Lung (tissue), 12 donors: ENCODE data around the gene ZNF311. TPM values are rescaled to one million over a fixed set of nuclear protein-coding genes. Genes with fewer than 3 reads are reported as not detected.

Experiments used
- ATAC-seq: fragments of 200-7000 bp; cut with Tn5 transposase; one replicate; pipeline ENCODE4 v1.9.1; 2020; ENCODE audit warnings: moderate number of reproducible peaks; ENCODE audit not compliant: insufficient read depth, low FRiP score
- DNase-seq, 3 donors: peaks; one replicate each; pipeline ENCODE4 v3.0.0-alpha.2; 2013 to 2017
- H3K27ac ChIP-seq, 2 donors: one replicate each; pipeline ENCODE4 v1.5.1; 2013; ENCODE audit warnings: mild to moderate bottlenecking in 2 of 2, moderate library complexity in 2 of 2, control low read depth in 1 of 2, inconsistent platforms in 1 of 2, low read depth in 1 of 2, low read length in 1 of 2
- H3K27me3 ChIP-seq, 3 donors: one replicate each; pipeline ENCODE4 v1.5.1; 2013; ENCODE audit warnings: low read length in 2 of 3; ENCODE audit not compliant: control insufficient read depth in 3 of 3, insufficient read depth in 3 of 3
- H3K36me3 ChIP-seq, 4 donors: one replicate each; pipeline ENCODE4 v1.5.1; 2013; ENCODE audit warnings: low read length in 4 of 4, mild to moderate bottlenecking in 1 of 4, moderate library complexity in 1 of 4; ENCODE audit not compliant: control insufficient read depth in 4 of 4, insufficient read depth in 4 of 4
- H3K4me1 ChIP-seq, 5 donors: one replicate each; pipeline ENCODE4 v1.5.1; 2013; ENCODE audit warnings: low read length in 5 of 5, mild to moderate bottlenecking in 2 of 5, moderate library complexity in 1 of 5; ENCODE audit not compliant: control insufficient read depth in 5 of 5, insufficient read depth in 5 of 5
- H3K4me3 ChIP-seq: one replicate; pipeline ENCODE4 v1.5.1; 2013; ENCODE audit warnings: mild to moderate bottlenecking, control low read depth, moderate library complexity
- H3K9ac ChIP-seq, 2 donors: one replicate each; pipeline ENCODE4 v1.5.1; 2013; ENCODE audit warnings: low read length in 2 of 2, control low read depth in 1 of 2; ENCODE audit not compliant: insufficient read depth in 1 of 2
- H3K9me3 ChIP-seq, 4 donors: one replicate each; pipeline ENCODE4 v1.5.1; 2013; ENCODE audit warnings: low read length in 3 of 4, mild to moderate bottlenecking in 1 of 4, moderate library complexity in 1 of 4; ENCODE audit not compliant: control insufficient read depth in 4 of 4, insufficient read depth in 3 of 4
- CTCF ChIP-seq: IDR thresholded peaks from 2 replicates; pipeline ENCODE4 v1.5.1; 2012; ENCODE audit warnings: mild to moderate bottlenecking; ENCODE audit errors: control extremely low read depth, extremely low read depth
- WGBS, 2 donors: extraction: QIAGEN DNeasy Blood & Tissue Kit; methylation state at CpG; one replicate each; pipeline ENCODE4 v1.1.7; 2013; 5-methylcytosine and 5-hydroxymethylcytosine counted together
- polyA plus RNA-seq, 2 donors: library from polyadenylated mRNA; stranded (reverse); fragments of 200-250 nt; gene quantifications; one replicate each; pipeline ENCODE4 v1.2.1, GENCODE V29; 2013
- total RNA-seq, 2 donors: library from RNA; depleted of rRNA in 1 of 2; stranded (reverse); fragments of >200 nt in 1 of 2; gene quantifications; one replicate each; pipeline ENCODE4 v1.2.1, GENCODE V29; 2014 to 2021
- donor health status: control.
- donor health status: control.
- donor health status: Bipolar disorder and iron deficiency.
- donor health status: healthy.
- donor health status: DM: yes; HTN: yes; CAD: no.

ZNF311 gene
- total and polyA plus RNA-seq, 4 donors: 0.42 to 3.1 (median 1.4) TPM

- Histone ChIP-seq H3K4me3 (peak overlapping the region; percentile 26), H3K27ac (no peak overlapping the region), H3K27me3 (peaks cover 0 to 25% (median 7%) of the 10 kb centered on the region in 3 donors), H3K36me3 (no peaks in the 10 kb centered on the region), H3K4me1 (peaks cover 0 to 4% (median 0%) of the 10 kb centered on the region in 5 donors), H3K9ac (peak overlapping the region in 1 of 2 donors; percentile 69), H3K9me3 (peaks cover 0 to 4% (median 0%) of the 10 kb centered on the region in 4 donors)
- ATAC-seq: peak; percentile 87
- TF ChIP-seq CTCF: peak; percentile 79
- WGBS, 2 donors: 0 to 1% methylated on average over 41 of the region's 41 CpGs
- DNase-seq: peak; percentile 81 to 89 (median 85)
Observed at GRCh38 chr6:29016559-29017427, 11.7 kb upstream of the ZNF311 start.

- no peak overlapping the region for H3K9ac ChIP-seq
- peaks cover 0 to 25% (median 7%) of the 10 kb centered on the region in 3 donors for H3K27me3 ChIP-seq
- no peak overlapping the region for H3K4me3 ChIP-seq
- H3K9me3 ChIP-seq: peaks cover 0 to 4% (median 0%) of the 10 kb centered on the region in 4 donors
- ATAC-seq (no peak), DNase-seq (peak in 1 of 3 donors; percentile 17)
- TF ChIP-seq CTCF: no peak
- peaks cover 0 to 6% (median 0%) of the 10 kb centered on the region in 5 donors for H3K4me1 ChIP-seq
- H3K36me3 ChIP-seq: no peaks in the 10 kb centered on the region
- no peak overlapping the region for H3K27ac ChIP-seq
- WGBS, 2 donors: 58 to 63% methylated on average over 63 to 79 of the region's 79 CpGs
Observed at GRCh38 chr6:29014729-29015608, 9.9 kb upstream of the ZNF311 start.

- H3K9me3 ChIP-seq: peaks cover 0 to 4% (median 0%) of the 10 kb centered on the region in 4 donors
- peaks cover 0 to 25% (median 14%) of the 10 kb centered on the region in 3 donors for H3K27me3 ChIP-seq
- H3K9ac ChIP-seq: peak overlapping the region; percentile 31 to 66
- WGBS, 2 donors: 0 to 1% methylated on average over 30 of the region's 30 CpGs
- peak overlapping the region; percentile 28 for H3K4me3 ChIP-seq
- DNase-seq: peak; percentile 77 to 85 (median 83)
- H3K36me3 ChIP-seq: no peaks in the 10 kb centered on the region
- no peak overlapping the region for H3K27ac ChIP-seq
- ATAC-seq: no peak
- H3K4me1 ChIP-seq: peaks cover 0 to 2% (median 0%) of the 10 kb centered on the region in 5 donors
- TF ChIP-seq CTCF: no peak
Observed at GRCh38 chr6:29011276-29011734, 6.2 kb upstream of the ZNF311 start.
